Hepatic stellate cell (primary cell): ENCODE measurements around the gene COASY.

Experiments used
- DNase-seq: peaks from one replicate; pipeline ENCODE4 v3.0.0; 2011; ENCODE audit warnings: low spot score

Gene COASY

GRCh38 chr17:42561897-42562387 lies at the start of gene COASY:
COASY (plus strand) TSS chr17:42562148; CDS start chr17:42562623, 475 bp downstream.
- DNase-seq = peak; percentile 99

- no peak for DNase-seq
Observed at GRCh38 chr17:42512246-42512645, 49.7 kb upstream of the COASY start.

GRCh38 chr17:42512733-42513251 lies 49.2 kb upstream of the COASY start:
- no peak for DNase-seq

- DNase-seq = no peak
Observed at GRCh38 chr17:42513686-42514085, 48.3 kb upstream of the COASY start.

GRCh38 chr17:42514279-42514678 lies 47.7 kb upstream of the COASY start:
- no peak for DNase-seq

- no peak for DNase-seq
Observed at GRCh38 chr17:42514867-42515266, 47.1 kb upstream of the COASY start.

- DNase-seq = peak; percentile 96
Observed at GRCh38 chr17:42517516-42517915, 44.4 kb upstream of the COASY start.

- DNase-seq = peak; percentile 82
Observed at GRCh38 chr17:42518046-42518754, 43.7 kb upstream of the COASY start.

GRCh38 chr17:42518755-42519545 lies 43.0 kb upstream of the COASY start:
- DNase-seq = no peak

- DNase-seq = peak; percentile 85
Observed at GRCh38 chr17:42519546-42520491, 42.1 kb upstream of the COASY start.

- no peak for DNase-seq
Observed at GRCh38 chr17:42520540-42520951, 41.4 kb upstream of the COASY start.

- DNase-seq = no peak
Observed at GRCh38 chr17:42521036-42521435, 40.9 kb upstream of the COASY start.

- no peak for DNase-seq
Observed at GRCh38 chr17:42521666-42522262, 40.2 kb upstream of the COASY start.

GRCh38 chr17:42522263-42522790 lies 39.6 kb upstream of the COASY start:
- no peak for DNase-seq

- DNase-seq = no peak
Observed at GRCh38 chr17:42522798-42523278, 39.1 kb upstream of the COASY start.

- no peak for DNase-seq
Observed at GRCh38 chr17:42525221-42525620, 36.7 kb upstream of the COASY start.

GRCh38 chr17:42526031-42526444 lies 35.9 kb upstream of the COASY start:
- DNase-seq = peak; percentile 57

- DNase-seq = no peak
Observed at GRCh38 chr17:42527932-42528331, 34.0 kb upstream of the COASY start.

GRCh38 chr17:42529061-42529460 lies 32.9 kb upstream of the COASY start:
- no peak for DNase-seq

GRCh38 chr17:42530952-42531454 lies 30.9 kb upstream of the COASY start:
- DNase-seq = no peak
